NB4 (cell line): ENCODE results near the gene ATP11A.

Experiments
- CTCF ChIP-seq: IDR thresholded peaks from one replicate; pipeline ENCODE4 v1.5.1; 2012; ENCODE audit warnings: low read depth, low read length
- MAX ChIP-seq: IDR thresholded peaks from 2 replicates; pipeline ENCODE4 v1.6.1; 2011; ENCODE audit warnings: low read depth, low read length
- MYC ChIP-seq: IDR thresholded peaks from 2 replicates; pipeline ENCODE4 v1.6.1; 2011; ENCODE audit warnings: low read depth, low read length
- POLR2A ChIP-seq: IDR thresholded peaks from 2 replicates; pipeline ENCODE4 v1.6.1; 2011; ENCODE audit warnings: mild to moderate bottlenecking; ENCODE audit not compliant: insufficient read length; ENCODE audit errors: extremely low read depth

- no peak for TF ChIP-seq CTCF
- no peak for TF ChIP-seq POLR2A
- no peak for TF ChIP-seq MAX
- no peak for TF ChIP-seq MYC
Measured at GRCh38 chr13:112806739-112807652, 117.2 kb downstream of the ATP11A start.
